DOHH2 (cell line): Measurements from ENCODE around the gene CHMP6.

Source experiments
- H3F3A ChIP-seq: fragments of 200-600 bp; sonication (generic), shearing (Covaris generic); 2 replicates; pipeline ENCODE4 v1.6.0; 2016; ENCODE audit warnings: antibody characterized with exemption, mild to moderate bottlenecking; ENCODE audit not compliant: control insufficient read depth, insufficient read depth
- H3K27ac ChIP-seq: fragments of 200-600 bp; sonication (generic); 2 replicates; pipeline ENCODE4 v1.5.1; 2014; ENCODE audit warnings: low read depth, mild to moderate bottlenecking, low read length, moderate library complexity
- H3K27me3 ChIP-seq: fragments of 200-600 bp; sonication (generic); 2 replicates; pipeline ENCODE4 v1.6.1; 2014; ENCODE audit warnings: mild to moderate bottlenecking, low read length, mixed read lengths; ENCODE audit not compliant: control insufficient read depth
- H3K36me3 ChIP-seq: fragments of 200-600 bp; sonication (generic); 2 replicates; pipeline ENCODE4 v1.6.1; 2014; ENCODE audit warnings: mild to moderate bottlenecking, low read length, moderate library complexity, mixed read lengths; ENCODE audit not compliant: control insufficient read depth
- H3K4me1 ChIP-seq: fragments of 200-600 bp; sonication (generic); 2 replicates; pipeline ENCODE4 v1.6.1; 2014; ENCODE audit warnings: mild to moderate bottlenecking, low read length, mixed read lengths; ENCODE audit not compliant: control insufficient read depth
- H3K4me2 ChIP-seq: fragments of 200-600 bp; sonication (generic); 2 replicates; pipeline ENCODE4 v1.6.0; 2014; ENCODE audit warnings: mild to moderate bottlenecking, low read length, moderate library complexity
- H3K4me3 ChIP-seq: fragments of 200-600 bp; sonication (generic); 2 replicates; pipeline ENCODE4 v1.5.1; 2014; ENCODE audit warnings: mild to moderate bottlenecking, low read length, mixed read lengths
- H3K79me2 ChIP-seq: fragments of 200-600 bp; sonication (generic); 2 replicates; pipeline ENCODE4 v1.6.1; 2014; ENCODE audit warnings: mild to moderate bottlenecking, low read length, mixed read lengths; ENCODE audit not compliant: control insufficient read depth
- H3K9me2 ChIP-seq: fragments of 200-600 bp; sonication (generic); replicated peaks from 2 replicates; pipeline ENCODE4 v1.6.1; 2014; ENCODE audit warnings: mild to moderate bottlenecking, low read length, mixed read lengths; ENCODE audit not compliant: control insufficient read depth
- H3K9me3 ChIP-seq: fragments of 200-600 bp; sonication (generic); 2 replicates; pipeline ENCODE4 v1.6.1; 2014; ENCODE audit warnings: antibody characterized with exemption, low read length, mixed read lengths; ENCODE audit not compliant: control insufficient read depth, insufficient read depth
- H4K20me1 ChIP-seq: fragments of 200-600 bp; sonication (generic); 2 replicates; pipeline ENCODE4 v1.6.0; 2014; ENCODE audit warnings: low read depth, mild to moderate bottlenecking, antibody characterized with exemption, low read length, moderate library complexity; ENCODE audit not compliant: control insufficient read depth, insufficient read depth
- EZH2phosphoT487 ChIP-seq: fragments of 200-600 bp; sonication (generic); IDR thresholded peaks from 2 replicates; pipeline ENCODE4 v1.6.1; 2017; ENCODE audit warnings: borderline replicate concordance, mild to moderate bottlenecking, antibody characterized with exemption, low read length, moderate library complexity, mixed read lengths
- TF ChIP-seq, protein P1 (sequence below): fragments of 200-600 bp; sonication (generic); IDR thresholded peaks from one replicate; pipeline ENCODE4 v1.5.1; 2014; ENCODE audit warnings: antibody characterized with exemption, mild to moderate bottlenecking, low read depth, low read length; ENCODE audit not compliant: poor library complexity, severe bottlenecking

The CHMP6 gene

DNA sequence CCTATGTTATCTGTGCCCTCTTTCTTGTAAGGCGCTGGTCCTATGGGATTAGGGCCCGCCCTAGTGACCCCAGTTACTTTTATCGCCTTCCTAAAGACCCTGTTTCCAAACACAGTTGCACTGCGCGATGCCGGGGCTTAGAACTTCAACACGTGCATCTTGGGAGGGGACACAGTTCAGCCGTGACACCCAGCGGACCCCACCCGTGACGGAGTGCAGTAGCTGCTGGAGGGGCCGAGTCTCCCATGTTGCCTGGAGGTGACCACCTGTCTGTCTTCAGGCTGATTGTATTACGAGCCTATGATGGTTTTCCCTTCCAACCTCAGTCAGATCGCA lies 52.8 kb downstream of the CHMP6 start:
- no peak overlapping the region for H3K27ac ChIP-seq
- no peak overlapping the region for H3K4me2 ChIP-seq
- no peaks in the 10 kb centered on the region for H3K27me3 ChIP-seq
- no peaks in the 10 kb centered on the region for H3K9me3 ChIP-seq
- H3K4me1 ChIP-seq: no peaks in the 10 kb centered on the region
- H3K79me2 ChIP-seq: no peaks in the 10 kb centered on the region
- no peaks in the 10 kb centered on the region for H3F3A ChIP-seq
- TF ChIP-seq EZH2phosphoT487: no peak
- TF ChIP-seq, protein P1, sequence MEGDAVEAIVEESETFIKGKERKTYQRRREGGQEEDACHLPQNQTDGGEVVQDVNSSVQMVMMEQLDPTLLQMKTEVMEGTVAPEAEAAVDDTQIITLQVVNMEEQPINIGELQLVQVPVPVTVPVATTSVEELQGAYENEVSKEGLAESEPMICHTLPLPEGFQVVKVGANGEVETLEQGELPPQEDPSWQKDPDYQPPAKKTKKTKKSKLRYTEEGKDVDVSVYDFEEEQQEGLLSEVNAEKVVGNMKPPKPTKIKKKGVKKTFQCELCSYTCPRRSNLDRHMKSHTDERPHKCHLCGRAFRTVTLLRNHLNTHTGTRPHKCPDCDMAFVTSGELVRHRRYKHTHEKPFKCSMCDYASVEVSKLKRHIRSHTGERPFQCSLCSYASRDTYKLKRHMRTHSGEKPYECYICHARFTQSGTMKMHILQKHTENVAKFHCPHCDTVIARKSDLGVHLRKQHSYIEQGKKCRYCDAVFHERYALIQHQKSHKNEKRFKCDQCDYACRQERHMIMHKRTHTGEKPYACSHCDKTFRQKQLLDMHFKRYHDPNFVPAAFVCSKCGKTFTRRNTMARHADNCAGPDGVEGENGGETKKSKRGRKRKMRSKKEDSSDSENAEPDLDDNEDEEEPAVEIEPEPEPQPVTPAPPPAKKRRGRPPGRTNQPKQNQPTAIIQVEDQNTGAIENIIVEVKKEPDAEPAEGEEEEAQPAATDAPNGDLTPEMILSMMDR: no peak
- no peaks in the 10 kb centered on the region; the same call in 1 of the 2 replicates for H4K20me1 ChIP-seq
- no peaks in the 10 kb centered on the region for H3K9me2 ChIP-seq
- no peak overlapping the region for H3K4me3 ChIP-seq
- no peaks in the 10 kb centered on the region for H3K36me3 ChIP-seq

DNA sequence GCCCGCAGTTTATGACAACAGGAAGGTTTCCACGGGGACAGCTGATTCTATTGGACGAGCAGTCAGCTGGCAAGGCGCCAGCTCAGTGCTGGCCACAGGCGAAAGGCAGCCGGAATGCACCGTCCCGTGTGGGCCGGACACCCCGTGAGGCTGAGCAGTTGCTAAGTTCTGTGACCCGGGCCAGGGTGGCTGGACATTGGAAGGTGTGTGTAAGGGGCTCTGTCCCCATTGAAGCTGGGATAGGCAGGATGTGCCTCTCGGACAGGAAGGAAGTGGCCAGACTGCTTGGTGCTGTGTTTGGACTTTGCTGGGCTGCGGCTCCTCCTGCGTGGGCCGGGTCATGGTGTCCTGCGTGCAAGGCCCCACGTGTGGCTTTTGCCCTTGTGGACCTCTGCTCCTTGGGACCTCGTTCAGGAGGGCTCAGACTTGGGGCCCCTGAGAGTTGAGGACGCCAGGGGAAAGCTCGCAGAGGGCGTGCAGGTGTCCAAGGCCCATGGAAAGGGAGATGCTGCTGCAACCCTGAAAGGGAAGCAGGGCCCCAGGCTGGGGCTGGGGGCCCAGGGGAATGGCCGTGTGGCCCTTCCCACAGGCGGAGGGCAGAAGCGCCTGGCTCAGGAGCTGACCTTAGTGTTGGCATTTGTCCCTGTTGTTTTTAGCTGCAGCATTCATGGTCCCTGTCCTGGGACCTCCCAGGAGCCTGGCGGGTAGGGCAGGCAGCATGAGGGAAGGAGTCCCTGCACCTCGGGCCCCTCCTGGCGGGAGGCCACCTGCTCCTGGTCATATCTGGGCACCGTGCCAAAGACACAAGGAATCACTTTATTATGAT lies 53.3 kb downstream of the CHMP6 start:
- Histone ChIP-seq H3K27me3 (no peaks in the 10 kb centered on the region), H3K36me3 (no peaks in the 10 kb centered on the region), H3K4me1 (no peaks in the 10 kb centered on the region), H3K4me3 (no peak overlapping the region), H3K4me2 (no peak overlapping the region), H3K9me3 (no peaks in the 10 kb centered on the region), H4K20me1 (no peaks in the 10 kb centered on the region; the same call in 1 of the 2 replicates), H3K79me2 (no peaks in the 10 kb centered on the region), H3K27ac (no peak overlapping the region), H3F3A (no peaks in the 10 kb centered on the region), H3K9me2 (no peaks in the 10 kb centered on the region)
- TF ChIP-seq, protein P1: no peak
- no peak for TF ChIP-seq EZH2phosphoT487

DNA sequence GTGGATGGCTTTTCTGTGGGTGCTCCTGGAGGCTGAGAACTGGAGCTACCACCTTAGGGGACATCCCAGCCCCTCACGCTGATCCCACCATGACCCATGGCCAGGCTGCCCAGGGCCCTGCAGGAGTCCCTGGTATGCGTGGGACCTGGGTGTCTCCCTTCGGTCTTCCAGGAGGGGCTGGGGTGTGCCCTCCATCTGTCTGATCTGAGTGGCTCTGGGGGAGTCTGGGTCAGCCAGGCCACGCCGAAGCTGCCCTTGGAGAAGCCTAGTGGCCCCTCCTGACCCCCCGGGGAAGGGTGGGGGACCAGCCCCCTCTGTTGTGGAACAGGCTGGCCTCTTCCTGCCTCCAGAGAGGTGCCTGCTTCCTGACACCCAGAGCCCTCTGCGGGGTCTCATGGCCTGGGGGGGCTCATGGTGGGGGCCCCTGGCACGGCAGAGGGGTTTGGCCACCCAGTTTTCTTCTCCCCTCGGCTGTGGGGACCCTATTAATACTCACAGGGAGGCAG lies 54.0 kb downstream of the CHMP6 start:
- Histone ChIP-seq H3K4me1 (no peaks in the 10 kb centered on the region), H3K4me3 (no peak overlapping the region), H3K4me2 (no peak overlapping the region), H3F3A (no peaks in the 10 kb centered on the region), H3K9me3 (no peaks in the 10 kb centered on the region), H3K27me3 (no peaks in the 10 kb centered on the region), H3K79me2 (no peaks in the 10 kb centered on the region), H3K36me3 (no peaks in the 10 kb centered on the region), H3K27ac (no peak overlapping the region), H3K9me2 (no peaks in the 10 kb centered on the region), H4K20me1 (no peaks in the 10 kb centered on the region; the same call in 1 of the 2 replicates)
- no peak for TF ChIP-seq EZH2phosphoT487
- TF ChIP-seq, protein P1: no peak
